IPS-20b (cell line): ENCODE data around the gene TBC1D16.

ENCODE experiments used
- H3K27ac ChIP-seq: one replicate; pipeline ENCODE4 v1.5.1; 2013; ENCODE audit warnings: low read length
- H3K27me3 ChIP-seq: 2 replicates; pipeline ENCODE4 v1.6.1; 2013; ENCODE audit warnings: mild to moderate bottlenecking, low read length, inconsistent platforms; ENCODE audit not compliant: insufficient read depth
- H3K36me3 ChIP-seq: 2 replicates; pipeline ENCODE4 v1.6.1; 2013; ENCODE audit warnings: low read depth, mild to moderate bottlenecking, inconsistent platforms, low read length, moderate library complexity; ENCODE audit not compliant: insufficient read depth
- H3K4me1 ChIP-seq: 2 replicates; pipeline ENCODE4 v1.6.1; 2013; ENCODE audit warnings: mild to moderate bottlenecking, control low read depth, inconsistent platforms, low read length, moderate library complexity; ENCODE audit not compliant: insufficient read depth
- H3K4me3 ChIP-seq: 2 replicates; pipeline ENCODE4 v1.5.1; 2013; ENCODE audit warnings: mild to moderate bottlenecking, low read length, inconsistent platforms
- H3K9ac ChIP-seq: 2 replicates; pipeline ENCODE4 v1.6.1; 2013; ENCODE audit warnings: low read depth, mild to moderate bottlenecking, inconsistent platforms, low read length, moderate library complexity
- H3K9me3 ChIP-seq: 2 replicates; pipeline ENCODE4 v1.6.1; 2013; ENCODE audit warnings: mild to moderate bottlenecking, low read depth, low read length, inconsistent platforms; ENCODE audit not compliant: insufficient read depth

Gene TBC1D16

GRCh38 chr17:79921411-79922115 is 114.1 kb downstream of the TBC1D16 start:
- Histone ChIP-seq H3K4me1 (no peaks in the 10 kb centered on the region; the same call in 1 of the 2 replicates), H3K9me3 (no peaks in the 10 kb centered on the region), H3K27me3 (no peaks in the 10 kb centered on the region; the same call in 1 of the 2 replicates), H3K36me3 (no peaks in the 10 kb centered on the region), H3K9ac (no peak overlapping the region), H3K4me3 (no peak overlapping the region), H3K27ac (no peak overlapping the region)

GRCh38 chr17:79920751-79921410 is 114.8 kb downstream of the TBC1D16 start:
- no peaks in the 10 kb centered on the region for H3K36me3 ChIP-seq
- no peaks in the 10 kb centered on the region for H3K9me3 ChIP-seq
- H3K4me1 ChIP-seq: no peaks in the 10 kb centered on the region; the same call in 1 of the 2 replicates
- H3K27ac ChIP-seq: no peak overlapping the region
- no peaks in the 10 kb centered on the region; the same call in 1 of the 2 replicates for H3K27me3 ChIP-seq
- no peak overlapping the region for H3K9ac ChIP-seq
- H3K4me3 ChIP-seq: no peak overlapping the region

- H3K27me3 ChIP-seq: no peaks in the 10 kb centered on the region; the same call in 1 of the 2 replicates
- no peak overlapping the region for H3K27ac ChIP-seq
- H3K4me1 ChIP-seq: no peaks in the 10 kb centered on the region
- no peaks in the 10 kb centered on the region for H3K36me3 ChIP-seq
- H3K4me3 ChIP-seq: no peak overlapping the region
- no peaks in the 10 kb centered on the region for H3K9me3 ChIP-seq
- H3K9ac ChIP-seq: no peak overlapping the region
These were observed 115.6 kb downstream of the TBC1D16 start for GRCh38 chr17:79919862-79920720.

DNA sequence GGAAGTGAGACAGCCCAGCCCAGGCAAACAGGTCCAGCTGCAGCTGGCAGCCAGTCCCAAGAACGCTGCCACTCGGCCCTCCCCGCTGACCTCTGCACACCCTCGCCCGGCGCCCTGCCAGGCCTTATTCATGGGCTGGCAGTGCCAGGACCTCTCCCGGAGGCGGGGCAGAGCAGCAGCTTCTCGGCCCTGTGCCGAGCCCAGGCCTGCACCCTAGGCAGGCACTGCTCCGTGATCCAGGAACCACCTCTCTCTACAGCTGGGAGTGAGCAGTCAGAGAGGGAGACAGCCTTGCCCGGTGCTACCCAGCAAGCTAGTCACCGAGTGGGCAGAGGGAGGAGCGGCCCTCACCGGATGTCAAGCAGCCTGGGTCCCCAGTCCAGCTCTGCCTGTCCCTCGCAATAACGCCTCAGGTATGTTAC is 116.5 kb downstream of the TBC1D16 start:
- H3K4me3 ChIP-seq: no peak overlapping the region
- H3K4me1 ChIP-seq: no peaks in the 10 kb centered on the region
- no peak overlapping the region for H3K9ac ChIP-seq
- no peaks in the 10 kb centered on the region; the same call in 1 of the 2 replicates for H3K27me3 ChIP-seq
- no peaks in the 10 kb centered on the region for H3K9me3 ChIP-seq
- no peak overlapping the region for H3K27ac ChIP-seq
- H3K36me3 ChIP-seq: no peaks in the 10 kb centered on the region

DNA sequence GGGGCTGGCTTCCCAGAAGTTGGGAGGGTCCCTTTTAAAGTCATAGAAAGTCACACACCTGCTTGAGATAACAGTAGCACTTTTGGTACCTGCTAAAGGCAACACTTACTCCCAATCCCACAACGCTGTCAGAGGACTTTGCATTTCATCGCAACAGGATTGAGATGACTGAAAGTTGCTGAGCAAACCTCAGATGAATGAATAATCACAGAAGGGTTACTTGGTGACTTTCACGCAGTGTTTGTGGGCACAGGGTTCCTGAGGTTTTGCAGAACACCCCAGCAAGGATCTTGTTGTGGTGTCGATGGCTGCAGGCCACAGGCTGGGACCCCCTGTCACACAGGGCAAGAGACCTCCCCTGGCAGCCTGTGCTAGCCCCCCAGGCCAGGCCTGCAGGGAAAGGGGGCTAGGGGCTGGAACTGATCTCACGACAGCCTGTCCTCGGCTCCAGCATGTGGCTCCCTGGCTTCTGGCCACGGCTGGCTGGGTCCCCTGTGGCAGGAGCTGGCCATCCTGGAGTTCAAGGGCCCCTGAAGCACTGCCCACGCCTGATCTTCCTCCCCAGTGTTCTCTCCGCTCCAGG is 117.0 kb downstream of the TBC1D16 start:
- H3K36me3 ChIP-seq: no peaks in the 10 kb centered on the region
- H3K27me3 ChIP-seq: no peaks in the 10 kb centered on the region; the same call in 1 of the 2 replicates
- no peak overlapping the region for H3K4me3 ChIP-seq
- no peak overlapping the region for H3K9ac ChIP-seq
- H3K4me1 ChIP-seq: no peaks in the 10 kb centered on the region
- no peak overlapping the region for H3K27ac ChIP-seq
- no peaks in the 10 kb centered on the region for H3K9me3 ChIP-seq

- Histone ChIP-seq H3K9ac (no peak overlapping the region), H3K27ac (no peak overlapping the region), H3K4me1 (no peaks in the 10 kb centered on the region), H3K4me3 (no peak overlapping the region), H3K27me3 (no peaks in the 10 kb centered on the region; the same call in 1 of the 2 replicates), H3K36me3 (no peaks in the 10 kb centered on the region), H3K9me3 (no peaks in the 10 kb centered on the region)
These were observed 117.7 kb downstream of the TBC1D16 start for GRCh38 chr17:79917902-79918484.

DNA sequence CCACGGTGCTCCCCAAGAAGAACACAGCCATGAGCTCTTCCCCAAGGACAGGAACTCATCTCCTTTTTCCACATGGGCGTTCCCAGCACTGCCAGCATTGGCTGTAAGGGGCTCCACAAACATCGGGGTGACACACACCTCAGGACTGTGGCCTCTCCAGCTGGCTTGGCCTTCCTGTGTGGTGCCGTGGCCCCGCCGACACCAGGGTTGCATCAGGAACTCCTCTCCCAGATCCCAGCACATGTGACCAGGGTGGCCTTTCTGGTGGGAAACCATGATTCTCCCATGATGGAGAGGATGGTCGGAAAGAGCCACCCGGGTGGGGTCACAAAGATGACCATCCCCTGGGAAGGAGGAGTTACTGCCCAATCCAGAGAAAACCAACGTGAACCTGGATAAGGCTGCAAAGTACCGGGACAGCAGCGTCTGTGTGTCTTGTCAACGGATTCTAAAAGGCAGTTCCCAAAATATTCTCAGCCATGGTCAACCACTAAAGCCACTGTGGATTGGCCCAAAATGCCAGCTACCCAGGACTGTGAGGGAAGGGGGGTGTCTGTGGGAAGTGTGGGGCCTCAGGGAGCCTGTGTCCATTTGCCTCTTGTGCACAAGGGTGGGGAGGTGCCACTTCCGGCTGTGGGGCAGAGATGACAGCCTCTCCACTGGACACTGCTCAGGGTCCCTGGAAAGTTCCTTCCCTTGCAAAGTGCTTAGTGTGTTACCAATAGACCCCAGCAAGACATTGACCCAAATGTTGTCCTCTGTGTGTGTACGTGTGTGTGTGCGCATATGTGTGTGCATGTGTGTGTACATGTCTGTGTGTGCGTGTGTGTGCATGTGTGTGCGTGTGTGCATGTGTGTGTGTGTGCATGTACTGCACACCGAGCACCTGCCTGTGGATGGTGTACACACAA is 118.4 kb downstream of the TBC1D16 start:
- Histone ChIP-seq H3K36me3 (no peaks in the 10 kb centered on the region), H3K4me1 (no peaks in the 10 kb centered on the region), H3K9me3 (no peaks in the 10 kb centered on the region), H3K27me3 (no peaks in the 10 kb centered on the region; the same call in 1 of the 2 replicates), H3K4me3 (no peak overlapping the region), H3K9ac (no peak overlapping the region), H3K27ac (no peak overlapping the region)

DNA sequence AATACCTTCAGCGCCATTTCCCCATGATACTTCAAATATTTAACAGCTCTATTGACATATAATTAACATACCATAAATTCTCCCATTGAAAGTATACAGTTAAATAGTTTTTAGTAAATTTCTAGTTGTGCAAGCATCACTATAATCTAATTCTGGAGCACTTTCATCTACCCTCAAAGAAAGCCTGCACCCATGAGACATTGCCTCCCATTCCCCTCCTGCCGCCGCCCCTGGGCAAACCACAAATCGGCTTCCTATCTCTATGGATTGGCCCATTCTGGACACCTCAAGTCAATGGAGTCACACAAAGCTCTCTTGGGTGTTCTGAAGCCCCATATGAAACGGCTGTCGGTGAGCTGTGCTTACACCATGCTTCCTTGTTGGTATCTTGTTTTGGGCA is 119.2 kb downstream of the TBC1D16 start:
- H3K4me3 ChIP-seq: no peak overlapping the region
- H3K9me3 ChIP-seq: no peaks in the 10 kb centered on the region
- H3K36me3 ChIP-seq: no peaks in the 10 kb centered on the region
- no peaks in the 10 kb centered on the region for H3K4me1 ChIP-seq
- no peak overlapping the region for H3K27ac ChIP-seq
- H3K9ac ChIP-seq: no peak overlapping the region
- no peaks in the 10 kb centered on the region; the same call in 1 of the 2 replicates for H3K27me3 ChIP-seq

DNA sequence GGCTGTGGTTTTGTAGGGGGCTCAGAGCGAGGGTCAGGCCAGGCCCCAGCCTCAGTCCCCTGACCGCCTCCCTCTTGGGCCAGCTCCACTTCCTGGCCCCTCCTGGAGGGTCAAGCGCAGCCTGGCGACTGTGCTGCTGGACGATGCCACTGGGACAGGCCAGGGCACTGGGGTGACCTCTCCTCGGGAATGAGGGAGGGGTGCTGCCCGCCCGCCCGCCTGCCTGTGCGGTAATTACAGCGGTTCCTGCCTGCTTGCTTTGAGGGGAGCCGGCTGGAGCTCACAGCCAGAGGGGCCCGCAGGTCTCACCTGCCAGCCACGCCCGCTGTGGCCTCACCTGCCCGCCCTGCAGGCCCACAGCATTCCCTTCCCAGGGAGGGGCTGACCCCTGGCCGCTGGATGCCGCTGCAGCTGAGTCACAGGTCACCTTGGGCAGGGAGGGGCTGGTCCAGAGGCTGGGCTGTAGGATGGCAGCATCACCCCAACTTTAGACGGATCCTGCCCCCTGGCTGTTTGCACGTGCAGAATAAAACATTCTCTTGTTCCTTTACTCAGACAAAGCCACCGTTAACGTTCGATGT is 119.7 kb downstream of the TBC1D16 start:
- Histone ChIP-seq H3K4me1 (no peaks in the 10 kb centered on the region), H3K27me3 (no peaks in the 10 kb centered on the region; the same call in 1 of the 2 replicates)

More for the DNA sequence above, 119.7 kb downstream of the TBC1D16 start:
- Histone ChIP-seq H3K9me3 (no peaks in the 10 kb centered on the region), H3K4me3 (no peak overlapping the region), H3K27ac (no peak overlapping the region), H3K9ac (no peak overlapping the region), H3K36me3 (no peaks in the 10 kb centered on the region)
